Thyroid gland (tissue), 4 donors: ENCODE results near the gene NOSIP. TPM values are rescaled to one million over a fixed set of nuclear protein-coding genes. Genes with fewer than 3 reads are reported as not detected.

Experiments
- DNase-seq, 2 donors: peaks; one replicate each; pipeline ENCODE4 v3.0.0-alpha.2; 2019
- H3K27ac ChIP-seq, 3 donors: fragments of 200-600 bp; sonication (generic); 1 replicate in 2 of 3; 2 replicates in 1 of 3; pipeline ENCODE4 v1.5.1; 2016 to 2019; ENCODE audit warnings: mild to moderate bottlenecking in 1 of 3, moderate library complexity in 1 of 3
- H3K27me3 ChIP-seq: fragments of 200-600 bp; sonication (generic); one replicate; pipeline ENCODE4 v1.5.1; 2019
- H3K36me3 ChIP-seq, 2 donors: fragments of 200-600 bp; sonication (generic); one replicate each; pipeline ENCODE4 v1.5.1; 2016 to 2019
- H3K4me1 ChIP-seq, 2 donors: fragments of 200-600 bp; sonication (generic); one replicate each; pipeline ENCODE4 v1.5.1; 2017 to 2019
- H3K4me3 ChIP-seq, 3 donors: fragments of 200-600 bp; sonication (generic); replicated peaks in 1 of 3; 1 replicate in 2 of 3; 2 replicates in 1 of 3; pipeline ENCODE4 v1.5.1; 2016; ENCODE audit warnings: mild to moderate bottlenecking in 1 of 3
- H3K9me3 ChIP-seq: fragments of 200-600 bp; sonication (generic); one replicate; pipeline ENCODE4 v1.5.1; 2017
- POLR2A ChIP-seq, 2 donors: fragments of 450-650 bp; IDR thresholded peaks; one replicate each; pipeline ENCODE4 v1.6.1; 2017; ENCODE audit warnings: antibody characterized with exemption in 2 of 2, mild to moderate bottlenecking in 2 of 2, moderate library complexity in 1 of 2
- WGBS, 2 donors: methylation state at CpG; one replicate each; pipeline ENCODE4 v1.1.5; 2017; 5-methylcytosine and 5-hydroxymethylcytosine counted together
- intact Hi-C: fragments of 100-400 bp; cut with DNase I; formaldehyde crosslinking; loops from one replicate; pipeline ENCODE4 v1.15.1; 2023
- total RNA-seq, 4 donors: library from RNA; depleted of rRNA; stranded (reverse); fragments of >200 nt; gene quantifications; one replicate each; pipeline ENCODE4 v1.2.3, GENCODE V29; 2016
- TF ChIP-seq, protein P1 (sequence below), 6 experiments: fragments of 200-600 bp in 3 of 6; fragments of 450-650 bp in 3 of 6; sonication (generic) in 3 of 6; IDR thresholded peaks; one replicate each; pipeline ENCODE4 v1.5.1; 2016 to 2019; ENCODE audit warnings: antibody characterized with exemption in 6 of 6, mild to moderate bottlenecking in 2 of 6, inconsistent platforms in 1 of 6, moderate library complexity in 1 of 6

Gene NOSIP
- total RNA-seq, 4 donors from 2014 or later, result 46.1 to 94.6 (median 64.7) TPM

DNA sequence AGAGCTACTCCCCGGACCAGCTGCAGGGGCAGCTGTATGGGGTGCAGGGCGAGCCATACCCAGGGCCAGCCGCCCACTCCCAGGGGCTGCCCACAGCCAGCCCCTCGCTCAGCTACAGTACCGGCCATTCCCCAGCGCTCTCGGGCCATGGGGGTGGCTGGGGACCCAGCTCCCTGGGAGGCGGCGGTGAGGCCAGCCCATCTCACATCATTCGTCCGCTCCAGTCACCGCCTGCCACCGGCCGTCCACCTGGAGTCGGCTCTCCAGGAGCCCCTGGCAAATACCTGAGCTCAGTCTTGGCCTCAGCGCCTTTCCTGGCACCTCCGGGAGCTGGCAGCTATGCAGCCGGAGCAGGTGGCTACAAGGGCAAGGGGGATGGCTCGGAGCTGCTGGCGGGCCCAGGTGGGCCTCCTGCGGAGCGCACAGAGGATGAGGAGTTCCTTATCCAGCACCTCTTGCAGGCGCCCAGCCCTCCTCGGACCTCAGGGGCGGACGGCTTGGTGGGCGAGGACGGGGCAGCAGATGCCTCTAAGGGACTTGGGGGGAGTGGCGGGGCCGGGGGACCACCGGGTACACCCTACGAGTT lies 15.6 kb upstream of the NOSIP start:
- intact Hi-C loops, result loop anchor here (5.0 kb wide), 1 partner anchor 41 kb away; no protein-coding TSS in a partner anchor
- Histone ChIP-seq H3K36me3 (peaks cover 36 to 58% of the 10 kb centered on the region in 2 donors), H3K9me3 (no peaks in the 10 kb centered on the region), H3K4me1 (peaks cover 12 to 14% of the 10 kb centered on the region in 2 donors), H3K27ac (no peak overlapping the region), H3K4me3 (no peak overlapping the region), H3K27me3 (no peaks in the 10 kb centered on the region)
- no peak for DNase-seq
- TF ChIP-seq, protein P1, sequence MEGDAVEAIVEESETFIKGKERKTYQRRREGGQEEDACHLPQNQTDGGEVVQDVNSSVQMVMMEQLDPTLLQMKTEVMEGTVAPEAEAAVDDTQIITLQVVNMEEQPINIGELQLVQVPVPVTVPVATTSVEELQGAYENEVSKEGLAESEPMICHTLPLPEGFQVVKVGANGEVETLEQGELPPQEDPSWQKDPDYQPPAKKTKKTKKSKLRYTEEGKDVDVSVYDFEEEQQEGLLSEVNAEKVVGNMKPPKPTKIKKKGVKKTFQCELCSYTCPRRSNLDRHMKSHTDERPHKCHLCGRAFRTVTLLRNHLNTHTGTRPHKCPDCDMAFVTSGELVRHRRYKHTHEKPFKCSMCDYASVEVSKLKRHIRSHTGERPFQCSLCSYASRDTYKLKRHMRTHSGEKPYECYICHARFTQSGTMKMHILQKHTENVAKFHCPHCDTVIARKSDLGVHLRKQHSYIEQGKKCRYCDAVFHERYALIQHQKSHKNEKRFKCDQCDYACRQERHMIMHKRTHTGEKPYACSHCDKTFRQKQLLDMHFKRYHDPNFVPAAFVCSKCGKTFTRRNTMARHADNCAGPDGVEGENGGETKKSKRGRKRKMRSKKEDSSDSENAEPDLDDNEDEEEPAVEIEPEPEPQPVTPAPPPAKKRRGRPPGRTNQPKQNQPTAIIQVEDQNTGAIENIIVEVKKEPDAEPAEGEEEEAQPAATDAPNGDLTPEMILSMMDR (IDR thresholded peaks at IDR 0.05), result no peak
- TF ChIP-seq POLR2A (IDR thresholded peaks at IDR 0.05), result no peak
- WGBS, 2 donors, result 92 to 98% methylated on average over 9 to 24 of the region's 32 CpGs

DNA sequence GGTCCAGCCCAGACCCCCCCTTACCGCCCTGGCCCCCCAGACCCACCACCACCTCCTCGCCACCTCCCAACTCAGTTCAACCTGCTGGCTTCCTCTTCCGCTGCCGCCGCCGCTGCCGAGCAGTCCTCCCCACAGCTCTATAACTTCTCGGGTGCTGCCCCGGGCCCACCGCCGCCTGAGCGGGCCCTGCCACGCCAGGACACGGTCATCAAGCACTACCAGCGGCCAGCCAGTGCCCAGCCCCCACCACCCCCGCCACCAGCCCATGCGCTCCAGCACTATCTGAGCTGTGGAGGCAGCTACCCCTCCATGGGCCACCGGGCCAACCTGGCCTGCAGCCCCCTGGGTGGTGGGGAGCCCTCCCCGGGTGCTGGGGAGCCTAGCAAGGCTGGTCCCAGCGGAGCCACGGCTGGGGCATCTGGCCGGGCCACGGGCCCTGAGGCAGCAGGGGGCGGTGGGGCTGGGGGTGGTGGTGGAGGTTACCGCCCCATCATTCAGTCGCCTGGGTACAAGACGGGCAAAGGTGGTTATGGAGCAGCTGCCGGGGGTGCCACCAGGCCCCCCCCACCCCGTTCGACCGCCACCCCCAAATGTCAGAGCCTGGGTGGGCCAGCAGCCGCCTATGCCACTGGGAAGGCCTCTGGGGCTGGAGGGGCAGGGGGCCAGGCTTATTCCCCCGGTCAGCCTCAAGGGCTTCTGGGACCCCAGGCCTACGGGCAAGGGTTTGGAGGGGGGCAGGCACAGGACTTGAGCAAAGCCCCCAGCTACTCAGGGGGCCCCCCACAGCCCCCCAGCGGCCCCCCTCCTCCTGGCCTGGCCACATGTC lies 14.8 kb upstream of the NOSIP start:
- H3K4me3 ChIP-seq, result no peak overlapping the region
- TF ChIP-seq, protein P1 (IDR thresholded peaks at IDR 0.05), result no peak
- no peak for TF ChIP-seq POLR2A (IDR thresholded peaks at IDR 0.05)
- H3K27me3 ChIP-seq, result no peaks in the 10 kb centered on the region
- no peak overlapping the region for H3K27ac ChIP-seq
- no peaks in the 10 kb centered on the region for H3K9me3 ChIP-seq
- DNase-seq, result no peak
- intact Hi-C loops, result loop anchor here (5.0 kb wide), 1 partner anchor 42 kb away; no protein-coding TSS in a partner anchor
- peaks cover 12 to 14% of the 10 kb centered on the region in 2 donors for H3K4me1 ChIP-seq
- WGBS, 2 donors, result 94 to 95% methylated on average over 12 to 23 of the region's 35 CpGs
- peaks cover 34 to 54% of the 10 kb centered on the region in 2 donors for H3K36me3 ChIP-seq

DNA sequence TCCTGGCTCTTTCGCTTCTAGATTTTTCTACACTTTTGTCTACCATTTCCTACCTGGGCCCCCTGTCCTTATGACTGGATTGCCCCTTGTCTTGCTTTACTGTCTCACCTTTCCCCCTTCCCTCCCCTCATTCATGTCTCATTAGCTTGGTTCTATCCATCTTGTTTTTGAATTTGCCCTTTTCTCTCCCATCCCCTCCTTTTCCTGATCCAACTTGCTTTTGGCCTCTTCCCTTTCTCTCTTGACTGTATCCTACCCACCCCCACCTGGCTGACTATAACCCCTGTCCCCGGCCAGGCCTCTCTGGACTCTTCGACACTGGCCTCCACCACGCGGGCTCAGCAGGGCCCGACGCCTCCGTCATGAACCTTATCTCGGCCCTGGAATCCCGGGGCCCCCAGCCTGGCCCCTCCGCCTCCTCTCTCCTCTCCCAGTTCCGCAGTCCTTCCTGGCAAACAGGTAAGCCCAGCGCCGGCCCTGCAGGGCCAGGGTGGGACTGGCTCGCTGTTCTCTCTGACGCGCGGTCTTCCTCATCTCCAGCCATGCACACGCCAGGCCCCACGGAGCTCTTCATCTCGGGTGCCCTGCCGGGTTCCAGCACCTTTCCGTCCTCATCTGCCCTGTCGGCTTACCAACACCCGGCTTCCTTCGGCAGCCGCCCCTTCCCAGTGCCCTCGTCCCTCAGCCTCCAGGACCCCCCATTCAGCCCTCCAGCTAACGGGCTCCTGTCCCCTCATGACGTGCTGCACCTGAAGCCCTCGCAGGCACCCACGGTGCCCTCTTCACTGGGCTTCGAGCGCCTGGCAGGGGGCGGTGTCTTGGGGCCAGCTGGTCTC lies 14.0 kb upstream of the NOSIP start:
- H3K27ac ChIP-seq, result peak overlapping the region in 1 of 3 donors; percentile 94
- 94 to 95% methylated on average over 35 of the region's 35 CpGs for WGBS, 2 donors
- H3K36me3 ChIP-seq, result peaks cover 27 to 46% of the 10 kb centered on the region in 2 donors
- no peaks in the 10 kb centered on the region for H3K27me3 ChIP-seq
- H3K4me3 ChIP-seq, result no peak overlapping the region
- peaks cover 12 to 14% of the 10 kb centered on the region in 2 donors for H3K4me1 ChIP-seq
- DNase-seq, result no peak
- intact Hi-C loops, result no loop called here
- TF ChIP-seq POLR2A (IDR thresholded peaks at IDR 0.05), result no peak
- TF ChIP-seq, protein P1 (IDR thresholded peaks at IDR 0.05), result no peak
- no peaks in the 10 kb centered on the region for H3K9me3 ChIP-seq

DNA sequence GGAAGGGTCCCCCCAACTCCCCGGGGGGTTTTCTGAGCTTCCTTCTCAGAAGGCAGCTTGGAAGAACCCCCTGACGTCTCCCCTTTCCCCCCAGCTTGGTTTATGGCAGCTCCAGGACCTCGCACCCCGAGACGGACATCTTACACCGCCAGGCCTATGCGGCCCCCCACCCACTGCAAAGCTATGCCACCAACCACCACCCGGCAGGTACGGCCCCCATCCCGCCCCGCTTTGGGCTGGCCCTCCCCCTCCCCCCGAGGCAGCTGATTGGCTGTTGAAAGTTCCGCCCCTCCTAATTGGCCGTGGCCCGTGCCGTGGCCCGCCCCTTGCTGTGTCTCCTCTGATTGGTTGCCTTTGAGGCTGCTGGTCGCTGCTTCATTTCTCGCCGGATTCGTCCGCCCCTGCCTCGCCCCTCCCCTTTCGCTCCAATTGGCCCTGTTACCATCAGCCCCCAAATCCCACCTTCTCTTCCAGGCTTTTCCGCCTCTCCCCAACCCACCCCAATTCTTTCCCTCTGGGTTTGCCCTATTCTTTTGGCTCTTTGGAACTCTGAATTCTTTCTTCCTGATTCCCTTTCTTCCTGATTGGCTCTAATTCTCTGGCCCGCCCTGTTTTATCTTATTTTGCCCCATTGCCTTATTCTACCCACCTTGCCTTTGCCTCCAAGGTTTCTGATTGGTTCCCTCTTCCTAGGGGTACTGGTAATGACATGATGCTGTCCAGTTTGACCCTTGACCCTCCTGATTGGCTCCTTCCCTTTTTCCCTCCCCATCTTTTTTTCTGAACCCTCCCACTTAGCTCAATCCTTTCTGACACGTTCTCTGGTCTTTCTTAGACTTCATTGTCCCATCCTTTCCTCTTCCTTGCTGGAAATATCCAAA lies 13.1 kb upstream of the NOSIP start:
- DNase-seq, result peak; percentile 94
- intact Hi-C loops, result no loop called here
- Histone ChIP-seq H3K9me3 (no peaks in the 10 kb centered on the region), H3K4me1 (peaks cover 12 to 14% of the 10 kb centered on the region in 2 donors), H3K4me3 (peak overlapping the region in 1 of 3 donors; percentile 75), H3K36me3 (peaks cover 23 to 37% of the 10 kb centered on the region in 2 donors), H3K27me3 (no peaks in the 10 kb centered on the region), H3K27ac (peak overlapping the region; percentile 29 to 94 (median 61))
- 14 to 15% methylated on average over 21 to 27 of the region's 27 CpGs for WGBS, 2 donors
- TF ChIP-seq POLR2A (IDR thresholded peaks at IDR 0.05), result no peak
- TF ChIP-seq, protein P1 (IDR thresholded peaks at IDR 0.05), result no peak
